Esophagus squamous epithelium (tissue), 4 donors: Measurements from ENCODE around the gene CLIC1.

ENCODE experiments used
- POLR2A ChIP-seq, 4 donors: fragments of 450-650 bp; IDR thresholded peaks; one replicate each; pipeline ENCODE4 v1.6.1; 2017; ENCODE audit warnings: antibody characterized with exemption in 4 of 4, mild to moderate bottlenecking in 4 of 4, moderate library complexity in 3 of 4
- TF ChIP-seq, protein P1 (sequence below), 6 experiments: fragments of 450-650 bp in 4 of 6; fragments of 200-600 bp in 2 of 6; sonication (generic) in 2 of 6; IDR thresholded peaks; one replicate each; pipeline ENCODE4 v1.5.1; 2016 to 2019; ENCODE audit warnings: antibody characterized with exemption in 6 of 6, mild to moderate bottlenecking in 4 of 6, moderate library complexity in 4 of 6

DNA sequence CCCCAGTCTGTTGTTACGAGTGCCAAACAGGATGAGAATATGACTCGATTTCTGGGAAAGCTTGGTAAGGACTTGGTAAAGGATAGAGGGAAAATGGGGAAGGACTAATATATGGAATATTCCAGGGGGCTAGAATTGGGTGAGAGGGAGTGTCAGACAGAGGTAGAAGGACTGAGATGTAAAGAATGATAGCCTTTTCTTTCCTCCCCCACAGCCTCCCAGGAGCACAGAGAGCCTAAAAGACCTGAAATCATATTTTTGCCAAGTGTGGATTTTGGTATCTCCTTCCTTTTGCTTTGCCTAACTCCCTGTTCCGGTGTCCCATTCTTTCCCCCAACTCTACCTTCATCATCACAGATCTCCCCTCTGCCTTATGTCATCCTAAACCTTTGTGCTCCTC, 6.6 kb upstream of the CLIC1 start:
- TF ChIP-seq POLR2A (IDR thresholded peaks at IDR 0.05), result no peak
- TF ChIP-seq, protein P1, sequence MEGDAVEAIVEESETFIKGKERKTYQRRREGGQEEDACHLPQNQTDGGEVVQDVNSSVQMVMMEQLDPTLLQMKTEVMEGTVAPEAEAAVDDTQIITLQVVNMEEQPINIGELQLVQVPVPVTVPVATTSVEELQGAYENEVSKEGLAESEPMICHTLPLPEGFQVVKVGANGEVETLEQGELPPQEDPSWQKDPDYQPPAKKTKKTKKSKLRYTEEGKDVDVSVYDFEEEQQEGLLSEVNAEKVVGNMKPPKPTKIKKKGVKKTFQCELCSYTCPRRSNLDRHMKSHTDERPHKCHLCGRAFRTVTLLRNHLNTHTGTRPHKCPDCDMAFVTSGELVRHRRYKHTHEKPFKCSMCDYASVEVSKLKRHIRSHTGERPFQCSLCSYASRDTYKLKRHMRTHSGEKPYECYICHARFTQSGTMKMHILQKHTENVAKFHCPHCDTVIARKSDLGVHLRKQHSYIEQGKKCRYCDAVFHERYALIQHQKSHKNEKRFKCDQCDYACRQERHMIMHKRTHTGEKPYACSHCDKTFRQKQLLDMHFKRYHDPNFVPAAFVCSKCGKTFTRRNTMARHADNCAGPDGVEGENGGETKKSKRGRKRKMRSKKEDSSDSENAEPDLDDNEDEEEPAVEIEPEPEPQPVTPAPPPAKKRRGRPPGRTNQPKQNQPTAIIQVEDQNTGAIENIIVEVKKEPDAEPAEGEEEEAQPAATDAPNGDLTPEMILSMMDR (IDR thresholded peaks at IDR 0.05), result no peak
